Mesodermal cell (in vitro differentiated cells): ENCODE measurements around the gene OR7A10.
"Not testable (repeated sequence)": the region's sequence is repeated elsewhere in the genome, so short reads cannot be mapped to it uniquely, and the experiment has no call there.

Experiments
- H3K27ac ChIP-seq: 2 replicates; pipeline ENCODE4 v1.7.0; 2013; ENCODE audit warnings: mild to moderate bottlenecking, low read depth, low read length, moderate library complexity; ENCODE audit not compliant: severe bottlenecking
- H3K36me3 ChIP-seq: 2 replicates; pipeline ENCODE4 v1.7.1; 2013; ENCODE audit warnings: mild to moderate bottlenecking, low read length, moderate library complexity; ENCODE audit not compliant: control insufficient read depth, insufficient read depth
- H3K4me1 ChIP-seq: one replicate; pipeline ENCODE4 v1.7.1; 2013; ENCODE audit warnings: mild to moderate bottlenecking, low read length; ENCODE audit not compliant: insufficient read depth, control insufficient read depth, poor library complexity, severe bottlenecking
- H3K4me3 ChIP-seq: 2 replicates; pipeline ENCODE4 v1.7.0; 2013; ENCODE audit warnings: low read length, control low read depth, mild to moderate bottlenecking; ENCODE audit not compliant: insufficient read depth, poor library complexity, severe bottlenecking; ENCODE audit errors: extremely low read depth
- H3K9me3 ChIP-seq: 2 replicates; pipeline ENCODE4 v1.7.1; 2013; ENCODE audit warnings: mild to moderate bottlenecking, low read length, moderate library complexity; ENCODE audit not compliant: control insufficient read depth
- WGBS, 2 experiments: methylation state at CpG; one replicate each; pipeline ENCODE4 v1.1.5; 2013; ENCODE audit warnings: missing lambda C conversion rate in 2 of 2; ENCODE audit not compliant: insufficient coverage in 2 of 2; 5-methylcytosine and 5-hydroxymethylcytosine counted together

Gene OR7A10

GRCh38 chr19:14795078-14795721, 53.5 kb downstream of the OR7A10 start:
- peaks cover 33% of the 10 kb centered on the region for H3K9me3 ChIP-seq
- 33 to 70% methylated on average over 1 to 2 of the region's 5 CpGs for WGBS, 2 experiments
- H3K4me3 ChIP-seq, result no peak overlapping the region

GRCh38 chr19:14792250-14792649, 56.5 kb downstream of the OR7A10 start:
- H3K27ac ChIP-seq, H3K36me3 ChIP-seq, H3K4me1 ChIP-seq, H3K4me3 ChIP-seq: not testable (repeated sequence)
- H3K9me3 ChIP-seq, result peaks cover 17% of the 10 kb centered on the region
- WGBS, 2 experiments, result 82% methylated on average over 3 to 4 of the region's 6 CpGs

More at GRCh38 chr19:14795078-14795721, 53.5 kb downstream of the OR7A10 start:
- H3K27ac ChIP-seq, result no peak overlapping the region
- H3K4me1 ChIP-seq, result no peaks in the 10 kb centered on the region
- H3K36me3 ChIP-seq, result no peaks in the 10 kb centered on the region
